HAP-1 (cell line): ENCODE data around the gene UTRN.
A peak's percentile ranks its signal among the peaks of the same experiment; 100 is the strongest.

Experiments
- DNase-seq, 2 experiments: peaks; one replicate each; pipeline ENCODE4 v3.0.0-alpha.2; 2016 to 2020; ENCODE audit warnings: low spot score in 2 of 2
- H3K27me3 ChIP-seq: fragments of 250-450 bp; sonication (Bioruptor Pico); 2 replicates; pipeline ENCODE4 v1.5.1; 2020; ENCODE audit warnings: low read depth, mild to moderate bottlenecking, moderate library complexity
- H3K36me3 ChIP-seq: fragments of 250-450 bp; sonication (Bioruptor Pico); replicated peaks from 2 replicates; pipeline ENCODE4 v1.5.1; 2020; ENCODE audit warnings: mild to moderate bottlenecking
- H3K4me1 ChIP-seq: fragments of 250-450 bp; sonication (Bioruptor Pico); 2 replicates; pipeline ENCODE4 v1.5.1; 2020; ENCODE audit warnings: mild to moderate bottlenecking
- H3K4me3 ChIP-seq: fragments of 250-450 bp; sonication (Bioruptor Pico); 2 replicates; pipeline ENCODE4 v1.5.1; 2020; ENCODE audit warnings: mild to moderate bottlenecking, moderate library complexity
- H3K9me3 ChIP-seq: fragments of 250-450 bp; sonication (Bioruptor Pico); 2 replicates; pipeline ENCODE4 v1.5.1; 2020; ENCODE audit warnings: mild to moderate bottlenecking, moderate library complexity
- in situ Hi-C: fragments of 300-500 bp; cut with MboI; formaldehyde crosslinking; loops from 3 replicates; pipeline ENCODE4 v1.14.3; 2020; ENCODE audit warnings: low sequenced_read_pairs, inconsistent platforms, mixed read lengths

UTRN gene

GRCh38 chr6:144284783-144285547 lies at the start of gene UTRN:
Gene UTRN, plus strand, starts transcription at chr6:144285335. Its CDS starts 6,494 bp downstream, at chr6:144291829.
- Histone ChIP-seq H3K27me3 (no peaks in the 10 kb centered on the region), H3K36me3 (no peaks in the 10 kb centered on the region), H3K9me3 (no peaks in the 10 kb centered on the region), H3K4me1 (peaks cover 6% of the 10 kb centered on the region; the same call in 1 of the 2 replicates), H3K4me3 (peak within 1 kb of the TSS; percentile 71)
- peak; percentile 81 to 89 for DNase-seq
- in situ Hi-C loops, result no loop called here

GRCh38 chr6:144244688-144245087 lies 40.4 kb upstream of the UTRN start:
- Histone ChIP-seq H3K4me1 (no peaks in the 10 kb centered on the region), H3K9me3 (peaks cover 3% of the 10 kb centered on the region; the same call in 1 of the 2 replicates), H3K36me3 (no peaks in the 10 kb centered on the region), H3K27me3 (no peaks in the 10 kb centered on the region), H3K4me3 (no peak overlapping the region)
- in situ Hi-C loops, result no loop called here
- no peak for DNase-seq

- Histone ChIP-seq H3K36me3 (no peaks in the 10 kb centered on the region), H3K9me3 (peaks cover 3% of the 10 kb centered on the region; the same call in 1 of the 2 replicates), H3K4me1 (no peaks in the 10 kb centered on the region), H3K4me3 (no peak overlapping the region), H3K27me3 (no peaks in the 10 kb centered on the region)
- DNase-seq, result no peak
- in situ Hi-C loops, result no loop called here
These were observed 38.1 kb upstream of the UTRN start for GRCh38 chr6:144246988-144247387.

GRCh38 chr6:144248003-144248402 lies 37.1 kb upstream of the UTRN start:
- H3K36me3 ChIP-seq, result no peaks in the 10 kb centered on the region
- peaks cover 3% of the 10 kb centered on the region; the same call in 1 of the 2 replicates for H3K9me3 ChIP-seq
- in situ Hi-C loops, result no loop called here
- no peak for DNase-seq
- H3K4me1 ChIP-seq, result no peaks in the 10 kb centered on the region
- no peaks in the 10 kb centered on the region for H3K27me3 ChIP-seq
- no peak overlapping the region for H3K4me3 ChIP-seq

- DNase-seq, result no peak
- in situ Hi-C loops, result no loop called here
These were observed 36.4 kb upstream of the UTRN start for GRCh38 chr6:144248476-144249301.

GRCh38 chr6:144250276-144250675 lies 34.9 kb upstream of the UTRN start:
- Histone ChIP-seq H3K27me3 (no peaks in the 10 kb centered on the region), H3K4me1 (no peaks in the 10 kb centered on the region), H3K9me3 (peaks cover 3% of the 10 kb centered on the region; the same call in 1 of the 2 replicates), H3K4me3 (no peak overlapping the region), H3K36me3 (no peaks in the 10 kb centered on the region)
- no peak for DNase-seq
- in situ Hi-C loops, result no loop called here

More at GRCh38 chr6:144248476-144249301, 36.4 kb upstream of the UTRN start:
- no peak overlapping the region for H3K4me3 ChIP-seq
- no peaks in the 10 kb centered on the region for H3K4me1 ChIP-seq
- H3K36me3 ChIP-seq, result no peaks in the 10 kb centered on the region
- H3K27me3 ChIP-seq, result no peaks in the 10 kb centered on the region
- H3K9me3 ChIP-seq, result peaks cover 3% of the 10 kb centered on the region; the same call in 1 of the 2 replicates

- H3K9me3 ChIP-seq, result 0 out of 2 replicates have a peak, but pooled peaks cover 2% of the 10 kb centered on the region
- no peaks in the 10 kb centered on the region for H3K27me3 ChIP-seq
- H3K36me3 ChIP-seq, result no peaks in the 10 kb centered on the region
- DNase-seq, result no peak
- H3K4me1 ChIP-seq, result no peaks in the 10 kb centered on the region
- in situ Hi-C loops, result no loop called here
- no peak overlapping the region for H3K4me3 ChIP-seq
These were observed 32.9 kb upstream of the UTRN start for GRCh38 chr6:144252259-144252658.

- no peak for DNase-seq
- in situ Hi-C loops, result no loop called here
- Histone ChIP-seq H3K4me1 (peaks cover 27% of the 10 kb centered on the region), H3K27me3 (no peaks in the 10 kb centered on the region), H3K9me3 (0 out of 2 replicates have a peak, but pooled peaks cover 2% of the 10 kb centered on the region), H3K36me3 (no peaks in the 10 kb centered on the region), H3K4me3 (no peak overlapping the region)
These were observed 25.1 kb upstream of the UTRN start for GRCh38 chr6:144259986-144260385.

- H3K4me3 ChIP-seq, result no peak overlapping the region
- peaks cover 42% of the 10 kb centered on the region for H3K4me1 ChIP-seq
- DNase-seq, result no peak
- no peaks in the 10 kb centered on the region for H3K36me3 ChIP-seq
- no peaks in the 10 kb centered on the region for H3K27me3 ChIP-seq
- no peaks in the 10 kb centered on the region for H3K9me3 ChIP-seq
- in situ Hi-C loops, result no loop called here
These were observed 22.4 kb upstream of the UTRN start for GRCh38 chr6:144262470-144263369.

GRCh38 chr6:144263786-144264185 lies 21.3 kb upstream of the UTRN start:
- Histone ChIP-seq H3K36me3 (no peaks in the 10 kb centered on the region), H3K4me3 (no peak overlapping the region), H3K4me1 (peaks cover 42% of the 10 kb centered on the region), H3K9me3 (no peaks in the 10 kb centered on the region), H3K27me3 (no peaks in the 10 kb centered on the region)
- in situ Hi-C loops, result no loop called here
- no peak for DNase-seq

GRCh38 chr6:144264270-144265060 lies 20.7 kb upstream of the UTRN start:
- Histone ChIP-seq H3K4me1 (peaks cover 44% of the 10 kb centered on the region), H3K27me3 (no peaks in the 10 kb centered on the region), H3K9me3 (no peaks in the 10 kb centered on the region), H3K36me3 (no peaks in the 10 kb centered on the region), H3K4me3 (no peak overlapping the region)
- in situ Hi-C loops, result no loop called here
- DNase-seq, result peak; percentile 47 to 55

GRCh38 chr6:144265061-144265357 lies 20.1 kb upstream of the UTRN start:
- no peak for DNase-seq
- Histone ChIP-seq H3K36me3 (no peaks in the 10 kb centered on the region), H3K4me3 (no peak overlapping the region), H3K9me3 (no peaks in the 10 kb centered on the region), H3K4me1 (peaks cover 41% of the 10 kb centered on the region), H3K27me3 (no peaks in the 10 kb centered on the region)
- in situ Hi-C loops, result no loop called here

- H3K4me3 ChIP-seq, result no peak overlapping the region
- in situ Hi-C loops, result no loop called here
- no peaks in the 10 kb centered on the region for H3K36me3 ChIP-seq
- DNase-seq, result peak; percentile 74 to 88
- peaks cover 37% of the 10 kb centered on the region for H3K4me1 ChIP-seq
- H3K27me3 ChIP-seq, result no peaks in the 10 kb centered on the region
- H3K9me3 ChIP-seq, result no peaks in the 10 kb centered on the region
These were observed 19.7 kb upstream of the UTRN start for GRCh38 chr6:144265390-144265789.
